Measurements from ENCODE around the gene P2RX3.

DNA sequence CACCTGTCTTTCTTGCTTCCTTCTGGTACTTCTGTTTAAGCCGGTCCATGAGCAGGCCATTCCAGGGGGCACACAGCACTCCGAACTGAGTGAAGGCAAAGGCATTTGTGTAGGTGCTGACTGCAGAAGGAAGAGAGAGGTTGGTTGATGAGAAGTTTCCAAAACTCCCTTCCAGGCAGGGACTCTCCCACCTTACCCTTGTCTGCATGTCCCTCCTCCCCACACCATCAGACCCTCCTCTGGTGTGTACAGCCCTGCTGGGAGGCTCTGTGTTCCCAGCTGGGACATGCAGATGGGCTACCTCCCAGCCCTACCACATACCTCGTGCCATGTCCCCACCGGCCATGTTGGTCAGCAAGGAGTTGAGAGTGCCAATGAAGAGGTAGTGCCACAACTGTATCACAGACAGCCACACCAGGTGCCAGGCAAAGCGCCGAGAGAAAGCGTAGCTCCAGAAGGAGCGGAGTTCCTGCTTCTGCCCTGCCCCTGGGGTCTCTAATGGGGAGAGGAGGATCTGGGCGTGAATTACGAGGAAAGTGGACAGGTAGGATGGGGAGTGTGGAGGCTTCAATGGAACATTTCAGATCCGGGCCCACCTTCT is 76.6 kb downstream of the P2RX3 start:
- TF ChIP-seq CTCF (IDR thresholded peaks at IDR 0.05) (no peak), POLR2A (IDR thresholded peaks at IDR 0.05) (no peak), POLR2AphosphoS5 (IDR thresholded peaks at IDR 0.05) (no peak)

All from prostate gland (tissue), 2 donors.